Stimulated activated naive CD4-positive, alpha-beta T cell (primary cell): Measurements from ENCODE around the gene NCR2.

Source experiments
- DNase-seq, 6 experiments: peaks; one replicate each; lab custom pipeline; 2025; lab: John Stamatoyannopoulos, UW

Gene NCR2

GRCh38 chr6:41331401-41332150 lies 3.8 kb upstream of the NCR2 start:
- DNase-seq = no peak

DNA sequence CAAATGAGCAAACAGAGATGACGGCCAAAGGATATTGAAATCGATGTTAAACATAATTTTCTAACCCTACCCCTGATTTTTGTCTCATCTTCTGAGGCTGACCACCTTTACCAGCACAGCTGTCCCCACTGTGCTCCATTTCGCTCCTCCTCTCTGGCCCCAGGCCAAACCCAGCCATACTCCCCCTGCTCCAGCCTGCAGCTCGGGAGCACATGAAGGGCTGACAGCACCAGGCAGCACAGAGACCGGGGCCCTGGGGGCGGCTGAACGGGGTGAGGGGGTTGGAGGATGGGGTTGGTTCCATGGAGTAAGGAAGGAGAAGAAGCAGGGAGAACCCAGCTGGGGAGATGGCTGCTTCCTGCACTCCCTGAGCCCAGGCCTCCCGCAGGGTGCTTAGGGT lies 3.2 kb upstream of the NCR2 start:
- DNase-seq = no peak

GRCh38 chr6:41332842-41333736 lies 2.3 kb upstream of the NCR2 start:
- DNase-seq = no peak

- no peak for DNase-seq
Measured at GRCh38 chr6:41334482-41335040, 847 bp upstream of the NCR2 start.

DNA sequence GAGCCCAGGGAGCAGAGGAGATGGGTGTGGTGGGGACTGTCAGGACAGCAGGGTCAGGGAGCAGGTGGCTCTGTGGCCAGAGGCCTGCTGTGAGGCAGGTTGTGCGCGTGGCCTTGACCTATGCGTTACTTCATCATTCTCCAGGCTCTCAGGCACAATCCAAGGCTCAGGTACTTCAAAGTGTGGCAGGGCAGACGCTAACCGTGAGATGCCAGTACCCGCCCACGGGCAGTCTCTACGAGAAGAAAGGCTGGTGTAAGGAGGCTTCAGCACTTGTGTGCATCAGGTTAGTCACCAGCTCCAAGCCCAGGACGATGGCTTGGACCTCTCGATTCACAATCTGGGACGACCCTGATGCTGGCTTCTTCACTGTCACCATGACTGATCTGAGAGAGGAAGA lies 535 bp downstream of the NCR2 start:
- DNase-seq = no peak

DNA sequence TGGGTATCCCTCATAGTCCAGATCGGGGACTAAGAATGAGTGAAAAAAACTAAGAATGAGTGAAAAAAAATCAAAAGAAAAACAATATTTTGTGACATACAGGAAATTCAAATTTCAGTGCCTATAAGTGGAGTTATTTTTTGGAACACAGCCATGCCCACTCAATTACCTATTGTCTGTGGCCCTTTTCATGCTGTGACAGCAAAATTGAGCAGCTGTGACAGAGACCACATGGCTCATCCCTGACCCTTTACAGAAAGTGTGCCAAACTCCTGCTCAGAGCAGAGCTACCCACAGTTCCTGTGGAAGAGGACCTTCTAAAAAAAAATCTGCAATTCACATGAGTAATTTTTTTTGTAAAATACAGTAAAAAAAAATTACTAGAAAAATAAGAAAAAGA lies 1.4 kb downstream of the NCR2 start:
- DNase-seq = no peak

DNA sequence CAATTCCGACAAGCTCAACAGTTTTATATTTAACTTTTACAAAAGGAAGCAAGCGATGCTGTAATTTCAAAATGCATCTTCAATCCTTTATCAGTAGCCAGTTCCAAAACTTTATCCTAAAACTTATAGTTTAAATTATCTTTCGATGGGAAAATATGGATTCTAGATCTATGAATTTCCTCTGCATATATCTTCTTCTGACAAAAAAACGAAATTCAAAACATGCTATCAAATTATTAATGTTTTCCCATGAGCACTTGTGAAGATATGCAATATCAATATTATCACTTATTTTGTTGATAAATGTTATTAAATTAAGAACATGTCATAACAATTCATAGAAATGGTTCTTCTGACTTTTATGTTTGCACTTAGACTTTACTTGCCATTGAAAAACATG lies 2.3 kb downstream of the NCR2 start:
- no peak for DNase-seq

DNA sequence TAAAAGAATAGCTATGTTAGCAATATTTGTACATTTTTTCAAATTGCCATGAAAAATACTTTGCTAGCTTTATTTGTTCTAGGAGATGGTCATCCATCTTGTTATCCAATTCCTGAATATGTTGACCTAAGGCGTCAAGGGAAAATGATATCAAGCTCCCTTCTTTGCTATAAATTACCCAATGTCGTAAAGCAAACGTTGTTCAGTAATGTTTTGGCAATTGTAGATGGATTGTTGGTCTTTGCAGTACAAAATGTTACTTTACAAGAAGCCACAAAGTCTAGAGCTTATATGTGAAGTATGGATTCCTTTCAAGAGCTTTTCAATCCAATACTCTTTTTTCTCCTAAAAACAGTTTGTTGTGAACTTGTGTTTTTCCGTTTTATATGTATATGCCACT lies 3.3 kb downstream of the NCR2 start:
- no peak for DNase-seq

GRCh38 chr6:41341580-41341979 lies 6.2 kb downstream of the NCR2 start:
- DNase-seq = no peak

DNA sequence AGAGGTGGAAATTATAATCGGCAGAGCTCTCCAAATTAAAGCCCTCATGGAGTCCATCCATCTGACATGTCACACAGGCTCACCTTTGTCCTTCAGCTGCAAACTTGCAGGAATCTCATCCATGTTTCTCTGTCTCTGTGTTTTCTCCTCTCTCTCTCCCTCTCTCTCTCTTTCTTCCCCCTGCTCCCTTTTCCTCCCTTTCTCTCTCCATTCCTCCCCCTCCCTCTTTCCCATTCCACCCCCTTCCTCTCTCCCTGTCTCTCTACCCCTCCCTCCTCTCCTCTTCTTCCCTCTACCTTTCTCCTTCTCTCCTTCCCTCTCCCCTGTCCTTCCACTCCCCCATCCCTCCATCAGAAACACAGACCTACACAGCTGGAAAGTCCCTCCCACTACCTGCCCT lies 6.8 kb downstream of the NCR2 start:
- no peak for DNase-seq

GRCh38 chr6:41343641-41344187 lies 8.3 kb downstream of the NCR2 start:
- DNase-seq = no peak

DNA sequence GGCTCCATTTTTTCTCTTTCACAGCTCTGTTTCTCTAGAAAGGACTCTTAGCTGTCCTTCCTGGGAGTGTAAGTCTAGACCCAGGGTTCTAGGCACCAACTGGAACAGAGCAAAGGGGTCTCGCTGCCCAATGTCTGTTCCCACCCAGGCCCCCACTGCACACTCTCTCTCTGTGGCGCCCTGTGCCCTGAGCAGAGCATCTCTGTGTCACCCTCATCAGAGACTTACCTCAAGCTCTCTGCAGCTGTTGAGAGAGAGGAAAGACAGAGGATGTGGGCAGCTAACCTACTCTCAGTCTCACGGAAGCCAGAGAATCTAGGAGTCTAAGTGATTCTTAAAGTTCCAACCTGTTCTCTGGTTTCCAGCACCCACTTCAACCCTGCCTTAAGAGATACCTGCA lies 9.5 kb downstream of the NCR2 start:
- peak in 3 of 6 experiments; percentile 41 to 58 (median 56) for DNase-seq

DNA sequence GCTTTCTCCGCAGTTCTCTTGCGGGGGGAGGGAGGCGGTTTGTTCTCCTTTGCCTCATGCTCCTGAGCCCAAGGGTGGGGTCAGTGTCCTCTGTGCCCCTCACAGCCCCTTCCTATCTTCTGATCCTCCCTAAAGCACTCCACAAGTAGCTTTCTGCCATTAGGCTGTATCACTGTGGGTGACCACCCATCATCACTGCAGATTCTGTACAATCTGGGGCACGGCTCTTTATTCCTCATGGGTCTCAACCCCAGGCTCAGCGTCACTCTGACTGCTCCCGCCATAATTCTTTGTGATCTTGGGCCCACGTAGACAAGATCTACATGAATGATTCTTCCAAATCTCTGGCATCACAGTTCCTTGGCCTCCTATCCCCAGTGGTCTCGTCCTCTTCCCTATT lies 10.5 kb downstream of the NCR2 start:
- DNase-seq = no peak

DNA sequence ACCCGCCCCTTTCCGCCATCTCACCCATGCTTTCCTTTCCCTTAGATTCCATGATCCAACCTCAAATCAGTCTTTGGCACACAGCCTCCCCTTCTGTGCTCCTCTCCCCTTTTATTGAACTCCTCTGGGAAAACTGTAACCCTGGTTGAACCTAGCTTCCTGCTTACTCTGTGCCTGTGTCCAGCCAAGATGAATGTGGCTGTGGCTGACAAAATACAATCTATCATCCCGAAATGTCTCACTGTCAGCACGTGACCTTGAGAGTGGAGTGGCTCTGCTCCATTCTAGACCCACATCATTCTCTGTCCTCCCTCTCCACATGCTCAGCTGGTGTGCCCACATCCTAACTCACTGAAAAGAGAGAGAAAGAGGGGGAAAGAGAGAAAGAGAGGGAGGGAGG lies 11.0 kb downstream of the NCR2 start:
- DNase-seq = no peak

GRCh38 chr6:41347378-41348050 lies 12.1 kb downstream of the NCR2 start:
- no peak for DNase-seq

- no peak for DNase-seq
Measured at GRCh38 chr6:41348934-41349333, 13.5 kb downstream of the NCR2 start.

- DNase-seq = no peak
Measured at GRCh38 chr6:41352396-41352795, 17.0 kb downstream of the NCR2 start.

DNA sequence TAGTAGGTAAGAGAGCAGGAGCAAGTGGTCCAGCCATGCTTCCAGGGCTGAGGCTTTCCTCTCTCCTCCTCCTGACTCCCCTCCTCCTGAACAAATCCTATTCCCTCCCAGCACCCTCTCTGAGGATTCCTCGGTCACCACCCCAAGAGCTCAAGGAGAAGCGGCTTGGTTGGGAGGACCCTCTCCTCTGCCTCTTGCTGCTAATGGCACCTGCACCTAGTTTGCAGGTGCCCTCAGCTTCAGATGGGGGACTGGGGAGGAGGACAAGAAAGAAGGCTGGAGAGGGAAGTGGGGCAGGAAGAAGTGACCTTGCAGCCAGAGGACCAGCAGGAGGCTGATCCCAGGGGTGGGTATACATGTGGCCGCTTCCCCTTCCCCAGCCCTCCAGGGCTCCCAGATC lies 17.5 kb downstream of the NCR2 start:
- DNase-seq = no peak

GRCh38 chr6:41353333-41353732 lies 17.9 kb downstream of the NCR2 start:
- DNase-seq = no peak

- DNase-seq = no peak
Measured at GRCh38 chr6:41355952-41356351, 20.5 kb downstream of the NCR2 start.

GRCh38 chr6:41356825-41357224 lies 21.4 kb downstream of the NCR2 start:
- DNase-seq = no peak

GRCh38 chr6:41358503-41358902 lies 23.1 kb downstream of the NCR2 start:
- DNase-seq = no peak
